Endothelial cell of umbilical vein (primary cell): ENCODE measurements around the gene CCSER1. TPM values are rescaled to one million over a fixed set of nuclear protein-coding genes. Genes with fewer than 3 reads are reported as not detected.

Source experiments
- BruUV-seq: library from RNA; stranded (reverse); fragments of 400-500 nt; replicated peaks from 2 replicates; lab custom pipeline; 2021; lab: Mats Ljungman, UMichigan
- CTCF ChIA-PET: fragments of 300-600, 350-600 bp; sonication (Branson Sonifier 250); formaldehyde crosslinking; loops from one replicate; lab custom pipeline; 2021; ENCODE audit warnings: antibody characterized with exemption, inconsistent platforms; lab: Charles Lee
- POLR2A ChIA-PET: fragments of 300-600, 350-600 bp; sonication (Branson Sonifier 250); formaldehyde crosslinking; loops from one replicate; lab custom pipeline; 2021; ENCODE audit warnings: antibody characterized with exemption, inconsistent platforms; lab: Charles Lee
- DNase-seq: peaks from one replicate; pipeline ENCODE4 v3.0.0-alpha.2; 2011; ENCODE audit warnings: low read depth, low spot score
- FAIRE-seq: peaks from 2 replicates; lab custom pipeline; 2011; peaks lifted over from hg19 to GRCh38; lab: Jason Lieb, UNC
- H2AFZ ChIP-seq: 2 replicates; pipeline ENCODE4 v1.6.0; 2012; ENCODE audit warnings: low read depth, low read length, control low read depth, inconsistent platforms
- H3K27ac ChIP-seq: 2 replicates; pipeline ENCODE4 v1.5.1; 2011; ENCODE audit warnings: low read depth, mild to moderate bottlenecking, control low read depth, low read length, moderate library complexity; ENCODE audit not compliant: insufficient read depth
- H3K27me3 ChIP-seq, 2 experiments: 2 replicates each; pipeline versions ENCODE4 v1.6.0 to v1.6.1; 2011; ENCODE audit warnings: low read length in 2 of 2, mixed read lengths in 1 of 2; ENCODE audit not compliant: control insufficient read depth in 2 of 2, insufficient read depth in 2 of 2
- H3K36me3 ChIP-seq, 2 experiments: 2 replicates in 1 of 2; 3 replicates in 1 of 2; pipeline ENCODE4 v1.5.1; 2011; ENCODE audit warnings: low read length in 2 of 2, mild to moderate bottlenecking in 1 of 2, moderate library complexity in 1 of 2; ENCODE audit not compliant: control insufficient read depth in 2 of 2, insufficient read depth in 2 of 2; ENCODE audit errors: extremely low read depth in 1 of 2
- H3K4me1 ChIP-seq: 3 replicates; pipeline ENCODE4 v1.5.1; 2011; ENCODE audit warnings: mild to moderate bottlenecking, low read length; ENCODE audit not compliant: control insufficient read depth, insufficient read depth; ENCODE audit errors: extremely low read depth
- H3K4me2 ChIP-seq: 2 replicates; pipeline ENCODE4 v1.6.1; 2011; ENCODE audit warnings: low read length, control low read depth, mixed read lengths; ENCODE audit not compliant: insufficient read depth
- H3K4me3 ChIP-seq, 3 experiments: fragments of 200-600 bp in 1 of 3; sonication (generic), shearing (Covaris generic) in 1 of 3; replicated peaks in 1 of 3; 2 replicates each; pipeline ENCODE4 v1.5.1; 2011 to 2016; ENCODE audit warnings: control low read depth in 3 of 3, low read length in 3 of 3, mild to moderate bottlenecking in 2 of 3, inconsistent platforms in 1 of 3, low read depth in 1 of 3, moderate library complexity in 1 of 3; ENCODE audit not compliant: insufficient read depth in 1 of 3
- H3K79me2 ChIP-seq: 2 replicates; pipeline ENCODE4 v1.6.0; 2012; ENCODE audit warnings: low read length, inconsistent platforms; ENCODE audit not compliant: control insufficient read depth, insufficient read depth
- H3K9ac ChIP-seq: replicated peaks from 2 replicates; pipeline ENCODE3; 2011; ENCODE audit warnings: low read length, control low read depth; ENCODE audit not compliant: insufficient read depth; ENCODE audit errors: extremely low read depth
- H3K9me1 ChIP-seq: replicated peaks from 3 replicates; pipeline ENCODE4 v1.6.0; 2011; ENCODE audit warnings: mild to moderate bottlenecking, low read length; ENCODE audit not compliant: control insufficient read depth, insufficient read depth; ENCODE audit errors: extremely low read depth
- H3K9me3 ChIP-seq: replicated peaks from 2 replicates; pipeline ENCODE4 v1.5.1; 2012; ENCODE audit warnings: low read length, inconsistent platforms; ENCODE audit not compliant: control insufficient read depth, insufficient read depth
- H4K20me1 ChIP-seq: replicated peaks from 2 replicates; pipeline ENCODE3; 2011; ENCODE audit warnings: mild to moderate bottlenecking, low read length; ENCODE audit not compliant: control insufficient read depth, insufficient read depth; ENCODE audit errors: extremely low read depth
- EZH2 ChIP-seq: IDR thresholded peaks from 2 replicates; pipeline ENCODE4 v1.6.1; 2012; ENCODE audit warnings: borderline replicate concordance, low read depth, mild to moderate bottlenecking, moderate library complexity, low read length, inconsistent platforms; ENCODE audit not compliant: severe bottlenecking
- FOS ChIP-seq: IDR thresholded peaks from 2 replicates; pipeline ENCODE4 v1.6.1; 2011; ENCODE audit warnings: mild to moderate bottlenecking, low read length, moderate library complexity, borderline replicate concordance; ENCODE audit not compliant: insufficient read depth
- GATA2 ChIP-seq: IDR thresholded peaks from 2 replicates; pipeline ENCODE4 v1.7.0; 2011; ENCODE audit warnings: low read depth, mild to moderate bottlenecking, moderate library complexity, mixed read lengths, low read length; ENCODE audit not compliant: insufficient read length, insufficient read depth
- JUN ChIP-seq: IDR thresholded peaks from 2 replicates; pipeline ENCODE4 v1.6.1; 2011; ENCODE audit warnings: borderline replicate concordance, low read depth; ENCODE audit not compliant: insufficient read length, insufficient read depth
- MYC ChIP-seq: IDR thresholded peaks from one replicate; pipeline ENCODE4 v1.6.1; 2011; ENCODE audit warnings: mild to moderate bottlenecking, low read depth, low read length
- POLR2A ChIP-seq: IDR thresholded peaks from 2 replicates; pipeline ENCODE4 v1.6.1; 2012; ENCODE audit warnings: low read depth, mild to moderate bottlenecking, control low read depth, low read length
- POLR2AphosphoS5 ChIP-seq: IDR thresholded peaks from 2 replicates; pipeline ENCODE4 v1.6.1; 2012; ENCODE audit warnings: low read depth, mild to moderate bottlenecking, control low read depth, low read length, moderate library complexity; ENCODE audit not compliant: insufficient read depth
- dilution Hi-C: fragments of 300-500 bp; cut with MboI; formaldehyde crosslinking; loops from one replicate; pipeline ENCODE4 v1.15.0; 2019; ENCODE audit warnings: low sequenced_read_pairs; ENCODE audit not compliant: extremely low pct_ligation_motif_present
- intact Hi-C: fragments of 100-400 bp; cut with micrococcal nuclease; formaldehyde crosslinking; loops from one replicate; pipeline ENCODE4 v1.10.0; 2022
- polyA plus RNA-seq, 4 experiments: library from polyadenylated mRNA; depleted of rRNA in 3 of 4; stranded (reverse) in 3 of 4; unstranded in 1 of 4; fragments of >200 nt; gene quantifications; 2 replicates each; pipeline versions ENCODE4 v1.2.1 to v1.2.3, GENCODE V29; 2011 to 2012; ENCODE audit warnings: missing spikeins in 1 of 4
- total RNA-seq: library from RNA; stranded (reverse); gene quantifications from 2 replicates; pipeline ENCODE4 v1.2.3, GENCODE V29; 2021
- TF ChIP-seq, protein P1 (sequence below): IDR thresholded peaks from 2 replicates; pipeline ENCODE4 v1.6.1; 2011; ENCODE audit not compliant: insufficient read depth, insufficient read length
- TF ChIP-seq, protein P2 (sequence below), 2 donors: IDR thresholded peaks; 1 replicate in 1 of 2; 2 replicates in 1 of 2; pipeline ENCODE4 v1.5.1; 2011; ENCODE audit warnings: low read length in 2 of 2, mild to moderate bottlenecking in 2 of 2, moderate library complexity in 2 of 2, control low read depth in 1 of 2, inconsistent platforms in 1 of 2, low read depth in 1 of 2; ENCODE audit not compliant: insufficient read depth in 1 of 2; ENCODE audit errors: extremely low read depth in 1 of 2

The CCSER1 gene
- total and polyA plus RNA-seq, 2 donors (not counting 3 experiments of a cell fraction or from before 2014, with no cell fraction given): 0.11 to 1.8 TPM

DNA sequence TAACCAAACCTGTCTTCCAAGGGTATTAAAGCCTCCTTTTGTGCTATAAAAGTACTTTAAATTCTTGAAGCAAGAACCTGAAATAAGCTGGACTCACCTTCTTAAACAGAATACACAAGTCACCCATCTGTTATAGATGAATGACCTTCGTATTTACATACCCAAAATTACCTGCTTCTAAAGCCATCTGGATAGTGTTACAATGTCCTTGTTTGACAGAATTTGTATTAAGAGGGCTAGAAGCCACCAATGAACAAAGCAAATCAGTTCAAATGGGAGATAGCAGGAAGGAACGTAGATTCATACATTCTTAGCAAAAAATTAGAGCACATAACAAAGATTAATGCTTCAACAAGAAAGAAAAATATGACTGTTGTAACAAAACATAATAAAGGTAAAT lies 33.7 kb upstream of the CCSER1 start:
- TF ChIP-seq MYC: no peak
- TF ChIP-seq POLR2A: no peak
- TF ChIP-seq, protein P1, sequence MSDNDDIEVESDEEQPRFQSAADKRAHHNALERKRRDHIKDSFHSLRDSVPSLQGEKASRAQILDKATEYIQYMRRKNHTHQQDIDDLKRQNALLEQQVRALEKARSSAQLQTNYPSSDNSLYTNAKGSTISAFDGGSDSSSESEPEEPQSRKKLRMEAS: no peak
- TF ChIP-seq JUN: no peak
- no peak for TF ChIP-seq FOS
- no peak for TF ChIP-seq POLR2AphosphoS5
- TF ChIP-seq, protein P2, sequence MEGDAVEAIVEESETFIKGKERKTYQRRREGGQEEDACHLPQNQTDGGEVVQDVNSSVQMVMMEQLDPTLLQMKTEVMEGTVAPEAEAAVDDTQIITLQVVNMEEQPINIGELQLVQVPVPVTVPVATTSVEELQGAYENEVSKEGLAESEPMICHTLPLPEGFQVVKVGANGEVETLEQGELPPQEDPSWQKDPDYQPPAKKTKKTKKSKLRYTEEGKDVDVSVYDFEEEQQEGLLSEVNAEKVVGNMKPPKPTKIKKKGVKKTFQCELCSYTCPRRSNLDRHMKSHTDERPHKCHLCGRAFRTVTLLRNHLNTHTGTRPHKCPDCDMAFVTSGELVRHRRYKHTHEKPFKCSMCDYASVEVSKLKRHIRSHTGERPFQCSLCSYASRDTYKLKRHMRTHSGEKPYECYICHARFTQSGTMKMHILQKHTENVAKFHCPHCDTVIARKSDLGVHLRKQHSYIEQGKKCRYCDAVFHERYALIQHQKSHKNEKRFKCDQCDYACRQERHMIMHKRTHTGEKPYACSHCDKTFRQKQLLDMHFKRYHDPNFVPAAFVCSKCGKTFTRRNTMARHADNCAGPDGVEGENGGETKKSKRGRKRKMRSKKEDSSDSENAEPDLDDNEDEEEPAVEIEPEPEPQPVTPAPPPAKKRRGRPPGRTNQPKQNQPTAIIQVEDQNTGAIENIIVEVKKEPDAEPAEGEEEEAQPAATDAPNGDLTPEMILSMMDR (IDR thresholded peaks at IDR 0.05; ENCODE audit: extremely low read depth in 1 of 2, insufficient read depth in 1 of 2, low read depth in 1 of 2, low read length in 2 of 2): no peak
- TF ChIP-seq GATA2: no peak
- no peak for TF ChIP-seq EZH2
- DNase-seq (no peak), FAIRE-seq (no peak)
- H3K9me3 ChIP-seq: no peaks in the 10 kb centered on the region
- no peak overlapping the region for H3K4me3 ChIP-seq
- no peaks in the 10 kb centered on the region for H3K9me1 ChIP-seq
- no peaks in the 10 kb centered on the region for H3K27me3 ChIP-seq
- H4K20me1 ChIP-seq: no peaks in the 10 kb centered on the region
- intact Hi-C loops (no loop called here), dilution Hi-C loops (no loop called here)
- H3K27ac ChIP-seq: no peak overlapping the region
- H3K36me3 ChIP-seq: no peaks in the 10 kb centered on the region
- no peaks in the 10 kb centered on the region for H3K79me2 ChIP-seq
- no peak overlapping the region for H3K4me2 ChIP-seq
- no peak overlapping the region for H3K9ac ChIP-seq
- no peak overlapping the region for H2AFZ ChIP-seq
- no TSS peak for BruUV-seq
- POLR2A ChIA-PET: no interaction called here
- CTCF ChIA-PET: no interaction called here
- no peaks in the 10 kb centered on the region for H3K4me1 ChIP-seq
